Nephron progenitor cell (in vitro differentiated cells): ENCODE measurements around the gene C1QTNF1.

Experiments
- DNase-seq: peaks from one replicate; pipeline ENCODE4 v3.0.0; 2021
- H3K27ac Mint-ChIP-seq: 2 replicates; pipeline ENCODE4 v1.8.0; 2021; ENCODE audit warnings: mild to moderate bottlenecking, moderate library complexity, mixed read lengths
- H3K27me3 Mint-ChIP-seq: 2 replicates; pipeline ENCODE4 v1.8.0; 2021; ENCODE audit warnings: mild to moderate bottlenecking, low read depth, mixed read lengths; ENCODE audit not compliant: poor library complexity
- H3K36me3 Mint-ChIP-seq: 2 replicates; pipeline ENCODE4 v1.8.0; 2021; ENCODE audit warnings: low read depth, mixed read lengths
- H3K4me1 Mint-ChIP-seq: 2 replicates; pipeline ENCODE4 v1.8.0; 2021; ENCODE audit warnings: mixed read lengths
- H3K4me3 Mint-ChIP-seq: 2 replicates; pipeline ENCODE4 v1.8.0; 2021; ENCODE audit warnings: mild to moderate bottlenecking, moderate library complexity, mixed read lengths
- H3K9me3 Mint-ChIP-seq: 2 replicates; pipeline ENCODE4 v1.8.0; 2021; ENCODE audit warnings: mild to moderate bottlenecking, moderate library complexity, mixed read lengths
- CTCF ChIP-seq: fragments of 200-600 bp; sonication (generic); IDR thresholded peaks from 2 replicates; pipeline ENCODE4 v1.5.0; 2021; ENCODE audit warnings: antibody characterized with exemption

Gene C1QTNF1

GRCh38 chr17:78992542-78993212 lies 31.3 kb upstream of the C1QTNF1 start:
- Mint-ChIP-seq H3K9me3 (no peaks in the 10 kb centered on the region), H3K4me3 (no peak overlapping the region), H3K27me3 (peaks cover 5% of the 10 kb centered on the region), H3K36me3 (peaks cover 56% of the 10 kb centered on the region), H3K27ac (no peak overlapping the region), H3K4me1 (peaks cover 20% of the 10 kb centered on the region)
- DNase-seq = no peak
- TF ChIP-seq CTCF = no peak

- H3K9me3 Mint-ChIP-seq = no peaks in the 10 kb centered on the region
- H3K27me3 Mint-ChIP-seq = peaks cover 5% of the 10 kb centered on the region
- no peak overlapping the region for H3K4me3 Mint-ChIP-seq
- H3K4me1 Mint-ChIP-seq = peaks cover 24% of the 10 kb centered on the region
- peak; percentile 76 for DNase-seq
- peak overlapping the region; percentile 57 for H3K27ac Mint-ChIP-seq
- peaks cover 61% of the 10 kb centered on the region for H3K36me3 Mint-ChIP-seq
- peak; percentile 71 for TF ChIP-seq CTCF
Measured at GRCh38 chr17:78993241-78993956, 30.6 kb upstream of the C1QTNF1 start.

GRCh38 chr17:78993981-78994671 lies 29.8 kb upstream of the C1QTNF1 start:
- Mint-ChIP-seq H3K4me1 (peaks cover 24% of the 10 kb centered on the region), H3K27me3 (peaks cover 5% of the 10 kb centered on the region), H3K36me3 (peaks cover 59% of the 10 kb centered on the region), H3K9me3 (no peaks in the 10 kb centered on the region), H3K4me3 (no peak overlapping the region), H3K27ac (no peak overlapping the region)
- DNase-seq = no peak
- TF ChIP-seq CTCF = no peak

GRCh38 chr17:78995022-78995760 lies 28.8 kb upstream of the C1QTNF1 start:
- no peak overlapping the region for H3K27ac Mint-ChIP-seq
- H3K36me3 Mint-ChIP-seq = peaks cover 56% of the 10 kb centered on the region
- TF ChIP-seq CTCF = no peak
- H3K4me1 Mint-ChIP-seq = peaks cover 24% of the 10 kb centered on the region
- H3K4me3 Mint-ChIP-seq = no peak overlapping the region
- H3K27me3 Mint-ChIP-seq = peaks cover 5% of the 10 kb centered on the region
- no peak for DNase-seq
- H3K9me3 Mint-ChIP-seq = no peaks in the 10 kb centered on the region

GRCh38 chr17:78995761-78996451 lies 28.1 kb upstream of the C1QTNF1 start:
- Mint-ChIP-seq H3K27me3 (peaks cover 5% of the 10 kb centered on the region), H3K36me3 (peaks cover 54% of the 10 kb centered on the region), H3K4me1 (peaks cover 24% of the 10 kb centered on the region), H3K27ac (peak overlapping the region; percentile 42), H3K9me3 (no peaks in the 10 kb centered on the region), H3K4me3 (no peak overlapping the region)
- no peak for DNase-seq
- no peak for TF ChIP-seq CTCF
